Epithelial cell of prostate (primary cell): ENCODE results near the gene WDCP.

Experiments used
- DNase-seq: peaks from one replicate; pipeline ENCODE4 v3.0.0-alpha.2; 2011; ENCODE audit warnings: low read depth, low spot score
- H3K27ac ChIP-seq: fragments of 450-650 bp; 2 replicates; pipeline ENCODE4 v1.5.1; 2017; ENCODE audit warnings: mild to moderate bottlenecking

The WDCP gene

GRCh38 chr2:24008672-24009366, 38.4 kb downstream of the WDCP start:
- DNase-seq = no peak
- no peak overlapping the region for H3K27ac ChIP-seq

- no peak for DNase-seq
- H3K27ac ChIP-seq = no peak overlapping the region
Measured at GRCh38 chr2:24007693-24008092, 39.5 kb downstream of the WDCP start.

GRCh38 chr2:23994567-23994966, 52.6 kb downstream of the WDCP start:
- no peak for DNase-seq
- H3K27ac ChIP-seq = no peak overlapping the region

- DNase-seq = no peak
- no peak overlapping the region for H3K27ac ChIP-seq
Measured at GRCh38 chr2:23993736-23994269, 53.4 kb downstream of the WDCP start.

GRCh38 chr2:23992931-23993330, 54.3 kb downstream of the WDCP start:
- no peak for DNase-seq
- H3K27ac ChIP-seq = no peak overlapping the region

- H3K27ac ChIP-seq = no peak overlapping the region
- DNase-seq = no peak
Measured at GRCh38 chr2:23988371-23988770, 58.8 kb downstream of the WDCP start.
